ENCODE measurements around the gene ATP5PD. TPM values are rescaled to one million over a fixed set of nuclear protein-coding genes. Genes with fewer than 3 reads are reported as not detected.

ATP5PD gene
- total RNA-seq, 1 experiment from 2014 or later: 413 TPM

DNA sequence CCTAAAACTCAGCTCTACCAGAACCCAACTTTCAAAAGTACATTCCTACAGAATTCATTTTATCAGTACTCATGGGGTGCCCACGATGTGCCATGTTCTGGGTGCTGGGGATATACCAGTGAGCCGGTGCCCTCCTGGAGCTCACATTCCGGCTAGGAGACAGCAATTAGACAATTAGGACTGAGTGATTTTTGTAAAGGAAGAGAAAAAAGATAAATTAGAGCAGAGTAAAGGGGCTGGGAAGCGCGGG lies 34.7 kb downstream of the ATP5PD start:
- POLR2A ChIA-PET: interaction anchor here (1.0 to 1.7 kb wide), 7 partner anchors 16 to 51 kb away, joined by 3 to 10 read pairs (median 4); partner anchors contain the start of gene CDR2L
- TF ChIP-seq TCF7L2 (IDR thresholded peaks at IDR 0.05; ENCODE audit: low read depth, low read length) (no peak), POLR2AphosphoS5 (IDR thresholded peaks at IDR 0.05; ENCODE audit: low read depth, low read length) (no peak), SIN3A (IDR thresholded peaks at IDR 0.05; ENCODE audit: borderline replicate concordance, insufficient read depth, low read depth, low read length) (no peak)
- TF ChIP-seq, protein P1, sequence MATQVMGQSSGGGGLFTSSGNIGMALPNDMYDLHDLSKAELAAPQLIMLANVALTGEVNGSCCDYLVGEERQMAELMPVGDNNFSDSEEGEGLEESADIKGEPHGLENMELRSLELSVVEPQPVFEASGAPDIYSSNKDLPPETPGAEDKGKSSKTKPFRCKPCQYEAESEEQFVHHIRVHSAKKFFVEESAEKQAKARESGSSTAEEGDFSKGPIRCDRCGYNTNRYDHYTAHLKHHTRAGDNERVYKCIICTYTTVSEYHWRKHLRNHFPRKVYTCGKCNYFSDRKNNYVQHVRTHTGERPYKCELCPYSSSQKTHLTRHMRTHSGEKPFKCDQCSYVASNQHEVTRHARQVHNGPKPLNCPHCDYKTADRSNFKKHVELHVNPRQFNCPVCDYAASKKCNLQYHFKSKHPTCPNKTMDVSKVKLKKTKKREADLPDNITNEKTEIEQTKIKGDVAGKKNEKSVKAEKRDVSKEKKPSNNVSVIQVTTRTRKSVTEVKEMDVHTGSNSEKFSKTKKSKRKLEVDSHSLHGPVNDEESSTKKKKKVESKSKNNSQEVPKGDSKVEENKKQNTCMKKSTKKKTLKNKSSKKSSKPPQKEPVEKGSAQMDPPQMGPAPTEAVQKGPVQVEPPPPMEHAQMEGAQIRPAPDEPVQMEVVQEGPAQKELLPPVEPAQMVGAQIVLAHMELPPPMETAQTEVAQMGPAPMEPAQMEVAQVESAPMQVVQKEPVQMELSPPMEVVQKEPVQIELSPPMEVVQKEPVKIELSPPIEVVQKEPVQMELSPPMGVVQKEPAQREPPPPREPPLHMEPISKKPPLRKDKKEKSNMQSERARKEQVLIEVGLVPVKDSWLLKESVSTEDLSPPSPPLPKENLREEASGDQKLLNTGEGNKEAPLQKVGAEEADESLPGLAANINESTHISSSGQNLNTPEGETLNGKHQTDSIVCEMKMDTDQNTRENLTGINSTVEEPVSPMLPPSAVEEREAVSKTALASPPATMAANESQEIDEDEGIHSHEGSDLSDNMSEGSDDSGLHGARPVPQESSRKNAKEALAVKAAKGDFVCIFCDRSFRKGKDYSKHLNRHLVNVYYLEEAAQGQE (IDR thresholded peaks at IDR 0.05; ENCODE audit: insufficient read depth in 1 of 2, low read depth in 2 of 2, low read length in 1 of 2): no peak
- TF ChIP-seq, protein P2, sequence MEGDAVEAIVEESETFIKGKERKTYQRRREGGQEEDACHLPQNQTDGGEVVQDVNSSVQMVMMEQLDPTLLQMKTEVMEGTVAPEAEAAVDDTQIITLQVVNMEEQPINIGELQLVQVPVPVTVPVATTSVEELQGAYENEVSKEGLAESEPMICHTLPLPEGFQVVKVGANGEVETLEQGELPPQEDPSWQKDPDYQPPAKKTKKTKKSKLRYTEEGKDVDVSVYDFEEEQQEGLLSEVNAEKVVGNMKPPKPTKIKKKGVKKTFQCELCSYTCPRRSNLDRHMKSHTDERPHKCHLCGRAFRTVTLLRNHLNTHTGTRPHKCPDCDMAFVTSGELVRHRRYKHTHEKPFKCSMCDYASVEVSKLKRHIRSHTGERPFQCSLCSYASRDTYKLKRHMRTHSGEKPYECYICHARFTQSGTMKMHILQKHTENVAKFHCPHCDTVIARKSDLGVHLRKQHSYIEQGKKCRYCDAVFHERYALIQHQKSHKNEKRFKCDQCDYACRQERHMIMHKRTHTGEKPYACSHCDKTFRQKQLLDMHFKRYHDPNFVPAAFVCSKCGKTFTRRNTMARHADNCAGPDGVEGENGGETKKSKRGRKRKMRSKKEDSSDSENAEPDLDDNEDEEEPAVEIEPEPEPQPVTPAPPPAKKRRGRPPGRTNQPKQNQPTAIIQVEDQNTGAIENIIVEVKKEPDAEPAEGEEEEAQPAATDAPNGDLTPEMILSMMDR (IDR thresholded peaks at IDR 0.05): no peak
- H3K27ac ChIP-seq (ENCODE audit: low read length): peak overlapping the region; percentile 78
- in situ Hi-C loops (cut with HindIII; ENCODE audit: low pct_unique_long_range_greater_than_20kb, low sequenced_read_pairs) (no loop called here), intact Hi-C loops (cut with micrococcal nuclease; ENCODE audit: unreplicated experiment) (no loop called here)
- ATAC-seq: no peak
- peaks cover 21% of the 10 kb centered on the region for H3K4me1 ChIP-seq (ENCODE audit: control insufficient read depth, insufficient read depth, low read length)
- peaks cover 3% of the 10 kb centered on the region; the same call in 1 of the 2 replicates for H3K36me3 ChIP-seq (ENCODE audit: control insufficient read depth, insufficient read depth, low read length)
- CTCF ChIA-PET: interaction anchor here (0.6 to 3.9 kb wide), 5 partner anchors 13 to 54 kb away, joined by 3 to 33 read pairs (median 5); no protein-coding TSS in a partner anchor
- no peak for DNase-seq (ENCODE audit: low read depth, low spot score)
- peak overlapping the region; percentile 78 to 82 for H3K4me3 ChIP-seq (ENCODE audit: low read depth in 2 of 2, low read length in 2 of 2)
- no peaks in the 10 kb centered on the region for H3K9me3 ChIP-seq (ENCODE audit: control insufficient read depth, insufficient read depth, low read depth, low read length)
- H3K27me3 ChIP-seq (ENCODE audit: control insufficient read depth, insufficient read depth, low read length): no peaks in the 10 kb centered on the region
- no TSS peak for BruUV-seq (replicated peaks)

DNA sequence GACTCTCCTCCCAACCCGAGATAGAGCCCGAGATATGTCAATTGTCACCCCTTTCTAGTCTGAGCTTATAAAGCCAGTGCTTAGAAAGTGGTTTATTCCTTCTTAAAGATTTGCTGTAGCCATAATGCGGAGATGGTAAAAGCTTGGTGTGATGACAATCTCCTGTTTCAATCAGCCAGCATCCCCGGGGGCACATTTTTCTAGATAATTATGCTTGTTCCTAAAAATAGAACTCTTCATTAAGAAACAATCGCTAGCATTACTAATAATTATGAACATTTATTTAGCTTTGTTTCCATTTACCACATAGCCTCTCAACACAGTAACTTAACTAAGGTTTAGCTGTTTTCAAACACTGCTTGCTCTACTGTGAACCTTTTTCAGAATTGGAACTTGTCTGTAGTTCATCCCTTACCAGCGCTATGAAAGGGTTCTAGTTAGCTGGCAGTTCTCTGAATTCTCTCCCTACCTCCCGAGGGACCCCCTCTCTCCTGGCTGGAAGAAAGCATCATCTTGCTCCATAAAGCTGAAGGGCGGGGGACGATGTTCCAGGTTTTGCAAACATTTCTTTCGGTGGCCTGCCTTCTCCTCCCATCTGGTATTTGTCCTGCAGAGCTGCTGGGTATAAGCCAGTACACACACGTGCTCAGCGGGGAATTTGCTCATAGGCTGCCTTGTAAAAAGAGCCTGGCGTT lies 35.2 kb downstream of the ATP5PD start:
- no TSS peak for BruUV-seq (replicated peaks)
- ChIA-PET POLR2A (interaction anchor here (1.0 to 1.7 kb wide), 6 partner anchors 17 to 50 kb away, joined by 3 to 5 read pairs (median 4); partner anchors contain the start of gene CDR2L), CTCF (interaction anchor here (0.6 to 3.9 kb wide), 6 partner anchors 23 to 149 kb away, joined by 3 to 33 read pairs (median 4); no protein-coding TSS in a partner anchor)
- ATAC-seq (peak; percentile 51), DNase-seq (ENCODE audit: low read depth, low spot score) (no peak)
- Histone ChIP-seq H3K27ac (ENCODE audit: low read length) (peak overlapping the region; percentile 78), H3K9me3 (ENCODE audit: control insufficient read depth, insufficient read depth, low read depth, low read length) (no peaks in the 10 kb centered on the region), H3K36me3 (ENCODE audit: control insufficient read depth, insufficient read depth, low read length) (peaks cover 3% of the 10 kb centered on the region; the same call in 1 of the 2 replicates), H3K4me3 (ENCODE audit: low read depth in 2 of 2, low read length in 2 of 2) (peak overlapping the region; percentile 78 to 82), H3K4me1 (ENCODE audit: control insufficient read depth, insufficient read depth, low read length) (peaks cover 21% of the 10 kb centered on the region), H3K27me3 (ENCODE audit: control insufficient read depth, insufficient read depth, low read length) (no peaks in the 10 kb centered on the region)
- intact Hi-C loops (cut with micrococcal nuclease; ENCODE audit: unreplicated experiment): no loop called here
- TF ChIP-seq, protein P2 (IDR thresholded peaks at IDR 0.05): no peak
- TF ChIP-seq TCF7L2 (IDR thresholded peaks at IDR 0.05; ENCODE audit: low read depth, low read length) (no peak), POLR2AphosphoS5 (IDR thresholded peaks at IDR 0.05; ENCODE audit: low read depth, low read length) (no peak), SIN3A (IDR thresholded peaks at IDR 0.05; ENCODE audit: borderline replicate concordance, insufficient read depth, low read depth, low read length) (no peak)
- TF ChIP-seq, protein P1 (IDR thresholded peaks at IDR 0.05; ENCODE audit: insufficient read depth in 1 of 2, low read depth in 2 of 2, low read length in 1 of 2): no peak
- in situ Hi-C loops (cut with HindIII; ENCODE audit: low pct_unique_long_range_greater_than_20kb, low sequenced_read_pairs): no loop called here

All from Panc1 (cell line).